IMR-90 (cell line): Measurements from ENCODE around the gene HDAC10. TPM values are rescaled to one million over a fixed set of nuclear protein-coding genes. Genes with fewer than 3 reads are reported as not detected.

Experiments used
- ATAC-seq: fragments of 200-7000 bp; cut with Tn5 transposase; 2 replicates; pipeline ENCODE4 v1.9.1; 2020; ENCODE audit warnings: low read depth, mild to moderate bottlenecking, moderate library complexity
- BruUV-seq: library from RNA; stranded (reverse); fragments of 400-500 nt; replicated peaks from 2 replicates; lab custom pipeline; 2021; lab: Mats Ljungman, UMichigan
- CTCF ChIA-PET: fragments of 300-600 bp; formaldehyde crosslinking; extraction: SDS; loops from one replicate; lab custom pipeline; 2021; ENCODE audit warnings: antibody characterized with exemption; lab: Yijun Ruan, JAX
- POLR2A ChIA-PET: fragments of 300-600 bp; sonication (Branson Sonifier 250); formaldehyde crosslinking; loops from one replicate; lab custom pipeline; 2022; ENCODE audit warnings: antibody characterized with exemption; ENCODE audit not compliant: unreplicated experiment; lab: Charles Lee
- DNase-seq: peaks from one replicate; pipeline ENCODE4 v3.0.0; 2013
- H2AFZ ChIP-seq: replicated peaks from 2 replicates; pipeline ENCODE3; 2013; ENCODE audit warnings: low read length, mild to moderate bottlenecking; ENCODE audit not compliant: poor library complexity
- H2AK5ac ChIP-seq: 2 replicates; pipeline ENCODE4 v1.6.1; 2013; ENCODE audit warnings: low read depth, low read length, inconsistent platforms
- H2AK9ac ChIP-seq: replicated peaks from 2 replicates; pipeline ENCODE3; 2013; ENCODE audit warnings: mild to moderate bottlenecking, low read depth, low read length, moderate library complexity; ENCODE audit not compliant: poor library complexity
- H2BK120ac ChIP-seq: 2 replicates; pipeline ENCODE4 v1.6.1; 2013; ENCODE audit warnings: low read depth, low read length, inconsistent platforms
- H2BK15ac ChIP-seq: 3 replicates; pipeline ENCODE4 v1.6.1; 2013; ENCODE audit warnings: low read depth, low read length, inconsistent platforms
- H2BK20ac ChIP-seq: 2 replicates; pipeline ENCODE4 v1.6.1; 2013; ENCODE audit warnings: low read depth, mild to moderate bottlenecking, inconsistent platforms, low read length, moderate library complexity
- H2BK5ac ChIP-seq: 2 replicates; pipeline ENCODE4 v1.6.1; 2013; ENCODE audit warnings: mild to moderate bottlenecking, low read depth, low read length, inconsistent platforms; ENCODE audit not compliant: poor library complexity, severe bottlenecking
- H3K14ac ChIP-seq: replicated peaks from 2 replicates; pipeline ENCODE4 v1.6.1; 2013; ENCODE audit warnings: low read depth, low read length, inconsistent platforms
- H3K18ac ChIP-seq: 2 replicates; pipeline ENCODE4 v1.6.1; 2013; ENCODE audit warnings: low read depth, low read length, control low read depth
- H3K23ac ChIP-seq: 2 replicates; pipeline ENCODE4 v1.6.1; 2013; ENCODE audit warnings: low read depth, low read length, inconsistent platforms
- H3K27ac ChIP-seq: 2 replicates; pipeline ENCODE4 v1.5.1; 2013; ENCODE audit warnings: mild to moderate bottlenecking, control low read depth, low read length; ENCODE audit not compliant: insufficient read depth
- H3K27me3 ChIP-seq: 2 replicates; pipeline ENCODE4 v1.6.1; 2013; ENCODE audit warnings: low read length; ENCODE audit not compliant: control insufficient read depth, insufficient read depth
- H3K36me3 ChIP-seq: 2 replicates; pipeline ENCODE4 v1.6.1; 2013; ENCODE audit warnings: low read length, mixed read lengths; ENCODE audit not compliant: control insufficient read depth, insufficient read depth
- H3K4ac ChIP-seq: 2 replicates; pipeline ENCODE4 v1.6.1; 2013; ENCODE audit warnings: low read depth, low read length, inconsistent platforms
- H3K4me1 ChIP-seq: 2 replicates; pipeline ENCODE4 v1.6.1; 2013; ENCODE audit warnings: low read length, mixed read lengths; ENCODE audit not compliant: control insufficient read depth, insufficient read depth
- H3K4me2 ChIP-seq: 2 replicates; pipeline ENCODE4 v1.6.1; 2013; ENCODE audit warnings: low read depth, mild to moderate bottlenecking, control low read depth, low read length, moderate library complexity
- H3K4me3 ChIP-seq: 2 replicates; pipeline ENCODE4 v1.5.1; 2013; ENCODE audit warnings: low read depth, mild to moderate bottlenecking, control low read depth, low read length, moderate library complexity; ENCODE audit not compliant: insufficient read depth
- H3K56ac ChIP-seq: 2 replicates; pipeline ENCODE4 v1.6.1; 2013; ENCODE audit warnings: low read length, inconsistent platforms; ENCODE audit not compliant: insufficient read depth; ENCODE audit errors: extremely low read depth
- H3K79me1 ChIP-seq, 2 experiments: 2 replicates each; pipeline ENCODE4 v1.6.1; 2013; ENCODE audit warnings: low read length in 2 of 2, inconsistent platforms in 1 of 2, low read depth in 1 of 2
- H3K9ac ChIP-seq: 2 replicates; pipeline ENCODE4 v1.6.1; 2013; ENCODE audit warnings: low read depth, low read length, control low read depth
- H3K9me1 ChIP-seq: 2 replicates; pipeline ENCODE4 v1.6.1; 2013; ENCODE audit warnings: low read length, inconsistent platforms; ENCODE audit not compliant: insufficient read depth
- H3K9me3 ChIP-seq: 2 replicates; pipeline ENCODE4 v1.6.1; 2013; ENCODE audit warnings: low read length; ENCODE audit not compliant: control insufficient read depth, insufficient read depth
- H4K20me1 ChIP-seq: 2 replicates; pipeline ENCODE4 v1.6.1; 2013; ENCODE audit warnings: low read length, inconsistent platforms; ENCODE audit not compliant: insufficient read depth
- H4K5ac ChIP-seq: 2 replicates; pipeline ENCODE4 v1.6.1; 2013; ENCODE audit warnings: mild to moderate bottlenecking, low read depth, low read length, control low read depth
- H4K8ac ChIP-seq, 2 experiments: 2 replicates each; pipeline ENCODE4 v1.6.1; 2013; ENCODE audit warnings: low read depth in 2 of 2, low read length in 2 of 2, control low read depth in 1 of 2, inconsistent platforms in 1 of 2
- H4K91ac ChIP-seq: 2 replicates; pipeline ENCODE4 v1.6.1; 2013; ENCODE audit warnings: low read depth, low read length, inconsistent platforms; ENCODE audit not compliant: insufficient read depth
- BHLHE40 ChIP-seq: fragments of 150-350 bp; IDR thresholded peaks from 2 replicates; pipeline ENCODE4 v1.6.1; 2016; ENCODE audit warnings: mild to moderate bottlenecking, low read depth, low read length
- MAZ ChIP-seq: IDR thresholded peaks from 2 replicates; pipeline ENCODE4 v1.6.1; 2012; ENCODE audit warnings: low read depth, mild to moderate bottlenecking, low read length, improper control_type of control experiment, moderate library complexity, borderline replicate concordance
- POLR2A ChIP-seq: IDR thresholded peaks from 2 replicates; pipeline ENCODE4 v1.6.1; 2012; ENCODE audit warnings: mild to moderate bottlenecking, low read depth, low read length
- WGBS, 2 experiments: methylation state at CpG; one replicate each; pipeline versions ENCODE4 v1.1.5 to v1.1.7; 2013; ENCODE audit warnings: missing lambda C conversion rate in 2 of 2; ENCODE audit not compliant: insufficient read length in 1 of 2; ENCODE audit errors: extremely low coverage in 2 of 2; 5-methylcytosine and 5-hydroxymethylcytosine counted together
- dilution Hi-C: fragments of 300-500 bp; cut with HindIII; formaldehyde crosslinking; loops from one replicate; pipeline ENCODE4 v1.14.3; 2018; ENCODE audit warnings: low sequenced_read_pairs; ENCODE audit not compliant: unreplicated experiment
- in situ Hi-C: fragments of 300-500 bp; cut with MboI; formaldehyde crosslinking; loops from 3 replicates; pipeline ENCODE4 v1.14.3; 2019; ENCODE audit warnings: low sequenced_read_pairs, inconsistent platforms, mixed read lengths
- intact Hi-C: fragments of 100-400 bp; cut with micrococcal nuclease; formaldehyde crosslinking; loops from 2 replicates; pipeline ENCODE4 v1.10.0; 2022
- polyA plus RNA-seq, 3 experiments: library from polyadenylated mRNA; depleted of rRNA; stranded (reverse); fragments of >200 nt; gene quantifications; 2 replicates each; pipeline ENCODE4 v1.2.3, GENCODE V29; 2012; ENCODE audit warnings: low replicate concordance in 1 of 3
- total RNA-seq: library from RNA; depleted of rRNA; stranded (reverse); fragments of >200 nt; gene quantifications from 2 replicates; pipeline ENCODE4 v1.2.3, GENCODE V29; 2012

HDAC10 gene
- total and polyA plus RNA-seq, 2 of the 4 experiments (the other 2 are of a cell fraction), result 3.9 to 35.7 TPM

- Histone ChIP-seq H4K8ac (no peak overlapping the region), H2BK5ac (no peak overlapping the region), H3K79me1 (peaks cover 0 to 18% of the 10 kb centered on the region in 2 experiments; a peak in 1 of 4 replicates), H2BK15ac (no peak overlapping the region), H4K20me1 (no peaks in the 10 kb centered on the region; the same call in 1 of the 2 replicates), H3K14ac (no peak overlapping the region), H3K36me3 (peaks cover 55% of the 10 kb centered on the region), H2AK5ac (no peak overlapping the region), H3K23ac (no peak overlapping the region), H3K9me1 (peaks cover 3% of the 10 kb centered on the region; the same call in 1 of the 2 replicates), H3K9ac (no peak overlapping the region), H3K27me3 (no peaks in the 10 kb centered on the region), H2BK120ac (no peak overlapping the region), H3K27ac (no peak overlapping the region), H3K4ac (no peak overlapping the region), H3K4me2 (no peak overlapping the region), H4K91ac (no peak overlapping the region), H3K4me3 (no peak overlapping the region), H3K18ac (no peak overlapping the region), H3K56ac (no peak overlapping the region), H4K5ac (no peak overlapping the region), H3K4me1 (no peaks in the 10 kb centered on the region), H3K9me3 (no peaks in the 10 kb centered on the region), H2AK9ac (no peak overlapping the region), H2BK20ac (no peak overlapping the region), H2AFZ (no peak overlapping the region)
- in situ Hi-C loops, result no loop called here
- ATAC-seq, result no peak
- WGBS, 2 experiments, result 91% methylated on average over 10 of the region's 18 CpGs; no CpG with 5 or more reads in 1 of the 2 experiments
- no peak for DNase-seq
- POLR2A ChIA-PET, result no interaction called here
- no TSS peak for BruUV-seq
- intact Hi-C loops, result no loop called here
- no peak for TF ChIP-seq MAZ
- no peak for TF ChIP-seq POLR2A
- no peak for TF ChIP-seq BHLHE40
- dilution Hi-C loops, result no loop called here
- CTCF ChIA-PET, result no interaction called here
These were observed 24.2 kb downstream of the HDAC10 start for GRCh38 chr22:50226875-50227165.
